SU-DHL-6 (cell line): ENCODE data around the gene SNCB.

Experiments used
- H2AFZ ChIP-seq: fragments of 200-600 bp; sonication (generic); 2 replicates; pipeline ENCODE4 v1.6.1; 2014; ENCODE audit warnings: low read depth, mild to moderate bottlenecking, moderate library complexity, mixed read lengths, antibody characterized with exemption, low read length; ENCODE audit not compliant: severe bottlenecking
- H3F3A ChIP-seq: fragments of 200-600 bp; shearing (Covaris generic); 2 replicates; pipeline ENCODE4 v1.6.0; 2016; ENCODE audit warnings: antibody characterized with exemption, mild to moderate bottlenecking; ENCODE audit not compliant: insufficient read depth
- H3K27ac ChIP-seq: fragments of 200-600 bp; sonication (generic); 2 replicates; pipeline ENCODE4 v1.5.1; 2016; ENCODE audit warnings: low read depth, mild to moderate bottlenecking, low read length, moderate library complexity, mixed read lengths
- H3K27me3 ChIP-seq: fragments of 200-600 bp; sonication (generic), shearing (Covaris generic); 2 replicates; pipeline ENCODE4 v1.6.0; 2014; ENCODE audit warnings: mild to moderate bottlenecking, low read length
- H3K36me3 ChIP-seq: fragments of 200-600 bp; sonication (generic); 2 replicates; pipeline ENCODE4 v1.6.1; 2014; ENCODE audit warnings: mild to moderate bottlenecking, low read length, mixed read lengths
- H3K4me2 ChIP-seq: fragments of 300-600, 200-600 bp; shearing (Covaris generic), sonication (generic); 2 replicates; pipeline ENCODE4 v1.6.0; 2014; ENCODE audit warnings: low read length, low read depth, mild to moderate bottlenecking; ENCODE audit not compliant: poor library complexity, severe bottlenecking
- H3K4me3 ChIP-seq: fragments of 200-600 bp; sonication (generic); 2 replicates; pipeline ENCODE4 v1.5.1; 2014; ENCODE audit warnings: antibody characterized with exemption, low read length, mild to moderate bottlenecking, mixed read lengths; ENCODE audit not compliant: insufficient read depth, poor library complexity, severe bottlenecking
- H3K79me2 ChIP-seq: fragments of 200-600 bp; sonication (generic); 2 replicates; pipeline ENCODE4 v1.6.1; 2014; ENCODE audit warnings: mild to moderate bottlenecking, low read length, moderate library complexity; ENCODE audit not compliant: insufficient read depth
- H3K9ac ChIP-seq: fragments of 200-600 bp; sonication (generic); 2 replicates; pipeline ENCODE4 v1.7.0; 2014; ENCODE audit warnings: mild to moderate bottlenecking, low read length
- H3K9me2 ChIP-seq: fragments of 200-600 bp; sonication (generic); replicated peaks from 2 replicates; pipeline ENCODE4 v1.6.1; 2014; ENCODE audit warnings: low read length; ENCODE audit not compliant: insufficient read depth
- H3K9me3 ChIP-seq: fragments of 200-600 bp; sonication (generic); 2 replicates; pipeline ENCODE4 v1.6.1; 2014; ENCODE audit warnings: low read length, mixed read lengths; ENCODE audit not compliant: insufficient read depth
- H4K20me1 ChIP-seq: fragments of 200-600 bp; sonication (generic); 2 replicates; pipeline ENCODE4 v1.6.1; 2014; ENCODE audit warnings: low read depth, mild to moderate bottlenecking, antibody characterized with exemption, low read length, moderate library complexity, mixed read lengths
- EZH2phosphoT487 ChIP-seq: fragments of 200-600 bp; sonication (generic), shearing (Covaris generic); conservative IDR thresholded peaks from 2 replicates; pipeline ENCODE4 v1.6.1; 2018; ENCODE audit warnings: mild to moderate bottlenecking, antibody characterized with exemption, low read length, moderate library complexity, mixed read lengths
- TF ChIP-seq, protein P1 (sequence below): fragments of 200-600 bp; sonication (generic); IDR thresholded peaks from one replicate; pipeline ENCODE4 v1.5.1; 2017; ENCODE audit warnings: antibody characterized with exemption, mild to moderate bottlenecking, low read length, moderate library complexity; ENCODE audit not compliant: insufficient read depth, poor library complexity, severe bottlenecking

SNCB gene

DNA sequence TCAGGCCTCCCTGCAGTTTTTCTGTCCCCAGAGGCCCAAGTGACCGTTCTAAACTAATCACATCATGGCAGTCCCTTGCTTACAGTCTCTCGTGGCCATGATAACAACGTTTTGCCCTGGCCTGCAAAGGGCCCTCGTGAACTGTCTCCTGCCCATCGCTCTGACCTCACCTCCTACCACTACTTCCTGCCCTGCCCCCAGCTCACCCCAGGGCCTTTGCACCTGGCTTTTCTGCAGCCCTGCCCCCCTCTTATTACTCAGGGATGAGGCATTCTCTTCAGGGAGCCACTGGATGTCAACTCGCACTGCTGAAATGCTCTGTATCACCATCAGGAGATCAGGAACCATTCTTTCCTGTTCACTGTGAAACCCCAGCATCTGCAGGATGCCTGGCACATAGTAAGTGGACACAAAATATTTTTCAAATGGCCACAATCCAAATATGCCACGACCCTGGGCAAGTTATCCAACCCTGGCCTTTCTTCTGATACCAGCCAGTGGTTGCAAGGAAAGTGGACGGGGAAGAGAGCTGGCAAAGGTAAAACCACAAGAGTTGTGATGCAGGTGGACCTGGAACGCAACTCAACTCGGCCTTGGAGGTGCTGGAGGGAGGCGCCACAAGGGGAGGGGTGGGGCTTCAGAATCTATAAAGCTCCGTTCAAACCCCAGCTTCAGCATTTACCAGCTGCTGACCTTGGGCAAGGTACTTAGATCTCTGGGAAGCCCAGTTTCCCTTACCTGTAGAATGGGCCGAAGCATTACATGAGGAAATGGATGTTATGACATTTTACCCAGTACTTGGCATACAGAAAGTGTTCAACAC, 1.7 kb downstream of the SNCB start:
- H3K36me3 ChIP-seq: no peaks in the 10 kb centered on the region
- no peak overlapping the region for H3K4me2 ChIP-seq
- H4K20me1 ChIP-seq: no peaks in the 10 kb centered on the region
- no peaks in the 10 kb centered on the region for H3K27me3 ChIP-seq
- H3K9ac ChIP-seq: no peak overlapping the region
- H3K9me2 ChIP-seq: no peaks in the 10 kb centered on the region
- H3K9me3 ChIP-seq: no peaks in the 10 kb centered on the region
- H3K79me2 ChIP-seq: no peaks in the 10 kb centered on the region
- TF ChIP-seq, protein P1, sequence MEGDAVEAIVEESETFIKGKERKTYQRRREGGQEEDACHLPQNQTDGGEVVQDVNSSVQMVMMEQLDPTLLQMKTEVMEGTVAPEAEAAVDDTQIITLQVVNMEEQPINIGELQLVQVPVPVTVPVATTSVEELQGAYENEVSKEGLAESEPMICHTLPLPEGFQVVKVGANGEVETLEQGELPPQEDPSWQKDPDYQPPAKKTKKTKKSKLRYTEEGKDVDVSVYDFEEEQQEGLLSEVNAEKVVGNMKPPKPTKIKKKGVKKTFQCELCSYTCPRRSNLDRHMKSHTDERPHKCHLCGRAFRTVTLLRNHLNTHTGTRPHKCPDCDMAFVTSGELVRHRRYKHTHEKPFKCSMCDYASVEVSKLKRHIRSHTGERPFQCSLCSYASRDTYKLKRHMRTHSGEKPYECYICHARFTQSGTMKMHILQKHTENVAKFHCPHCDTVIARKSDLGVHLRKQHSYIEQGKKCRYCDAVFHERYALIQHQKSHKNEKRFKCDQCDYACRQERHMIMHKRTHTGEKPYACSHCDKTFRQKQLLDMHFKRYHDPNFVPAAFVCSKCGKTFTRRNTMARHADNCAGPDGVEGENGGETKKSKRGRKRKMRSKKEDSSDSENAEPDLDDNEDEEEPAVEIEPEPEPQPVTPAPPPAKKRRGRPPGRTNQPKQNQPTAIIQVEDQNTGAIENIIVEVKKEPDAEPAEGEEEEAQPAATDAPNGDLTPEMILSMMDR: no peak
- no peak for TF ChIP-seq EZH2phosphoT487
- H3K4me3 ChIP-seq: no peak overlapping the region
- no peak overlapping the region for H2AFZ ChIP-seq
- no peaks in the 10 kb centered on the region for H3F3A ChIP-seq
- no peak overlapping the region for H3K27ac ChIP-seq

DNA sequence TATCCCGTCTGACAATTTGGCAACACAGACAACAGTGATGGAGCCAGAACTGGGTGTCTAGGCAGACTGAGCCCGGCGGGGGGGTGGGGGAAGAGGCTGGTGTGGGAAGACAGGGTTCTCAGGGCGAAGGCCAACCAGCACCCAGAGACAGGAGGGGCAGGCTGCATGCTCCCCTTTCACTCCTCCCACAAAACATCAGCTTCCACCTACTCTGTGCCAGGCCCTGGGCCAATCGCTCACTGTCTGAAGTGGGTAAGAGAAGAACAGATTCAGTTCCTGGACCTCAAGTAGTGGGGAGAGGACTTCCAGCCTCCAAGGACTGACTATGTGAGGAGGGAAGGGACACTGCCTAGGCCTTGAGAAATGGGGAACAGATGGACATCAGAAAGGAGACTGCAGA, 2.8 kb downstream of the SNCB start:
- Histone ChIP-seq H3K9me2 (no peaks in the 10 kb centered on the region), H3K79me2 (no peaks in the 10 kb centered on the region), H3K27ac (no peak overlapping the region), H3K9me3 (no peaks in the 10 kb centered on the region), H3K9ac (no peak overlapping the region), H3K4me3 (no peak overlapping the region), H3F3A (no peaks in the 10 kb centered on the region), H3K36me3 (no peaks in the 10 kb centered on the region), H2AFZ (no peak overlapping the region), H3K4me2 (no peak overlapping the region), H4K20me1 (no peaks in the 10 kb centered on the region), H3K27me3 (no peaks in the 10 kb centered on the region)
- no peak for TF ChIP-seq EZH2phosphoT487
- TF ChIP-seq, protein P1: no peak

DNA sequence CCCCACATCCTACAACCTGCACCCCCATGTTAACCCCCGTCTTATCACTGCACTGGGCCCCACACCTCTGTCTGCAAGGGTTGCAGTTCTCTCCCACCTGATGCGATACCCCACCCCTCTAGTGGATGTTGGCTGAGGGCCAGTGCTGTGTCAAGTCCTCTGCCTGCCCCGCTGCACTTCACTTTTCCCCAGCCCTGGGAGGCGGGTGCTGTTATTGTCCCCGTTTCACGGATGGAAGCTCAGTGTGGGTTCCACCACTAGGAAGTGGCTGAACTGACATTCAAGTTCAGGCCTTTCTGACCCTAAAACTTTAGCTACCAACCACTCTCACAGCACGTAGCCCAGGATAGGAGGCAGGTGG, 3.5 kb downstream of the SNCB start:
- Histone ChIP-seq H3F3A (no peaks in the 10 kb centered on the region), H3K4me3 (no peak overlapping the region), H3K4me2 (no peak overlapping the region), H4K20me1 (no peaks in the 10 kb centered on the region), H3K27me3 (no peaks in the 10 kb centered on the region), H3K9ac (no peak overlapping the region), H3K36me3 (no peaks in the 10 kb centered on the region), H3K9me3 (no peaks in the 10 kb centered on the region), H3K27ac (no peak overlapping the region), H3K79me2 (no peaks in the 10 kb centered on the region), H3K9me2 (no peaks in the 10 kb centered on the region), H2AFZ (no peak overlapping the region)
- TF ChIP-seq, protein P1: no peak
